GM13976 (cell line): ENCODE results near the gene TLR4.

Experiments used
- DNase-seq: peaks from one replicate; pipeline ENCODE4 v3.0.0; 2012; ENCODE audit warnings: low spot score
- in situ Hi-C: fragments of 300-500 bp; cut with MboI; formaldehyde crosslinking; loops from one replicate; pipeline ENCODE4 v1.12.0; 2022; ENCODE audit warnings: low sequenced_read_pairs, mixed read lengths, inconsistent platforms; ENCODE audit not compliant: unreplicated experiment
- TF ChIP-seq, protein P1 (sequence below): IDR thresholded peaks from 2 replicates; pipeline ENCODE4 v1.5.1; 2012; ENCODE audit warnings: borderline replicate concordance, mild to moderate bottlenecking; ENCODE audit not compliant: insufficient read depth; ENCODE audit errors: extremely low read depth, missing control alignments, control extremely low read depth

Gene TLR4

DNA sequence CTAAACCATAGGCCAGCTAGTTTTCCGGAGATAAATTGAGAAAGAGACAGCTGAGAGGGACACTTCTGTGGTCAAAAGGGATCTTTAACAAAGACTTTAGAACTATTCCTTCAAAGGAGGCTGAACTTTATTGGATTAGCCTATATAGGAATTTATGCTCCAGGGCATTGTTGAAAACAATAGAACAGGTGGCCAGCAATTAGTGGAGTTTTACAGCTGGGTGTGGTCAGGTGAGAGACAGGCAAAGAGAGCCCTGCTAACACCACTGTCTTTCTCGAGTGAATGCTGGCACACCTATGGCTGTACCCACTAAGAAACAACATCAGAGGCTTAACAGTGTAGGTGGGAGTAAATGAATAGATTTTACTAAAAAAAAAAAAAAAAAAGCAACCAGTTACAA is 16.7 kb upstream of the TLR4 start:
- TF ChIP-seq, protein P1, sequence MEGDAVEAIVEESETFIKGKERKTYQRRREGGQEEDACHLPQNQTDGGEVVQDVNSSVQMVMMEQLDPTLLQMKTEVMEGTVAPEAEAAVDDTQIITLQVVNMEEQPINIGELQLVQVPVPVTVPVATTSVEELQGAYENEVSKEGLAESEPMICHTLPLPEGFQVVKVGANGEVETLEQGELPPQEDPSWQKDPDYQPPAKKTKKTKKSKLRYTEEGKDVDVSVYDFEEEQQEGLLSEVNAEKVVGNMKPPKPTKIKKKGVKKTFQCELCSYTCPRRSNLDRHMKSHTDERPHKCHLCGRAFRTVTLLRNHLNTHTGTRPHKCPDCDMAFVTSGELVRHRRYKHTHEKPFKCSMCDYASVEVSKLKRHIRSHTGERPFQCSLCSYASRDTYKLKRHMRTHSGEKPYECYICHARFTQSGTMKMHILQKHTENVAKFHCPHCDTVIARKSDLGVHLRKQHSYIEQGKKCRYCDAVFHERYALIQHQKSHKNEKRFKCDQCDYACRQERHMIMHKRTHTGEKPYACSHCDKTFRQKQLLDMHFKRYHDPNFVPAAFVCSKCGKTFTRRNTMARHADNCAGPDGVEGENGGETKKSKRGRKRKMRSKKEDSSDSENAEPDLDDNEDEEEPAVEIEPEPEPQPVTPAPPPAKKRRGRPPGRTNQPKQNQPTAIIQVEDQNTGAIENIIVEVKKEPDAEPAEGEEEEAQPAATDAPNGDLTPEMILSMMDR: no peak
- in situ Hi-C loops: no loop called here
- DNase-seq: no peak

DNA sequence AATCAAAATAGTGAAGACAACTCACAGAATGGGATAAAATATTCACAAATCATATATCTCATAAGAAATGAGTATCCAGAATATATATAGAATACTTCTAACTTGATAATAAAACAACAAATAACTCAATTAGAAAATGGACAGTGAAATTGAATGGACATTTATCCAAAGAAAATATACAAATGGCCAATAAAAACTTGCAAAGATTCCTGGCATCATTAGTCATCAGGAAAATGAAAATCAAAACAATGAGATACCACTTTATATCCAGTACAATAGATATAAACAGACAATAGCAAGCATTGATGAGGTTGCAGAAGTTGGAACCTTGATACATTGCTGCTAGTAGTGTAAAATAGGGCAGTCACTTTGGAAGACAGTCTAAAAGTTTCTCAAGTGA is 12.8 kb upstream of the TLR4 start:
- no peak for DNase-seq
- in situ Hi-C loops: no loop called here
- TF ChIP-seq, protein P1: no peak

DNA sequence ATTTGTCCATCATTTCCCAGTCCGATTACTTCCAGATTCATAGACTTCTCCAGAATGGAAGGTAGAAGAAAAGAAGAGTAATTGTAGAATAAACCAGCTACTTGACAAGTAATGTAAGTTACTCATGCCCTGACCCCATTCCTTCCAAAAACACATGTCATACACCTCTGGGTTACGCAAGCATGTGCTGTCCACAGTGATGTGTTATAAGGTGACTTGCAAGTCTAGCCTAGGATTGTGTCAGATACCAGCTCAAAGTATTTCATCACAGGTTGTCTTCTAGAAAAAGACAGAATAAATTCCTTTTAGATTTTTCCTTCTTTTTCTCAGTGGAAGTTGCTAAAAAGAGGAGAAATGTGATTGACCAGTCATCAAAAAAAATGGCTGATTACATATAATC is 8.0 kb upstream of the TLR4 start:
- no peak for DNase-seq
- TF ChIP-seq, protein P1: no peak
- in situ Hi-C loops: no loop called here

DNA sequence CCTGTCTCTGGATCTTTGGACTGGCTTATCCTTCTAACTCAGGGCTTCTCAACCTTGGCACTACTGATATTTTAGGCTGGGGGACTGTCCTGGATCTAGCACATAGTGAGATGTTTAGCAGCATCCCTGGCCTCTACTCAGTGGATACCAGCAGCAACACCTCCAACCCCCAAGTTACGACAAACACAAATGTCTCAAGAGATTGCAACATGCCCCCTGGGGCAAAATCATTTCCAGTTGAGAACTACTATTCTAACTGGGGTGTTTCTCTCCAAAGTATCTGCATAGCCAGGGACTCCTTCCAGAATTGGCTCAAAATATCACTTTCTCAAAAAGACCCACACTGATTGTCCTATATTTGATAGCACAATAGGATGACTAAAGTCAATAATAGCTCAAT is 7.2 kb upstream of the TLR4 start:
- in situ Hi-C loops: no loop called here
- TF ChIP-seq, protein P1: no peak
- DNase-seq: no peak

DNA sequence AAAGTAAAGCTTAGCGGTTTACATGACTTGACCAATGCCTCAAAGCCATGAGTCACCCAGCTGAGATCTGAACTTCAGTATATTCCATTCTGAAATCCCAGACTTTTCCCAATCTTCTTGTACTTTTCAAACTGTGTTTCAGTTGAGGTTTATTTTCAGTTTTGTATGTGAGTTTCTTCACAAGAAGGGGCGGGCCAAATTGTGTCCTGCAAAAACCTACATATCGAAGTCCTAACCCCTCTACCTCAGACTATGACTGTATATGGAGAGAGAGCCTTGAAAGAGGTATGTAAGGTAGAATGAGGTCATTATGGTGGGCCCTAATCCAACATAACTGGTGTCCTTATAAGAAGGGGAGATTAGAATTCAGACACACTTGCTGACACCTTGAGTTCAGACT is 666 bp upstream of the TLR4 start:
- in situ Hi-C loops: no loop called here
- DNase-seq: no peak
- TF ChIP-seq, protein P1: no peak

DNA sequence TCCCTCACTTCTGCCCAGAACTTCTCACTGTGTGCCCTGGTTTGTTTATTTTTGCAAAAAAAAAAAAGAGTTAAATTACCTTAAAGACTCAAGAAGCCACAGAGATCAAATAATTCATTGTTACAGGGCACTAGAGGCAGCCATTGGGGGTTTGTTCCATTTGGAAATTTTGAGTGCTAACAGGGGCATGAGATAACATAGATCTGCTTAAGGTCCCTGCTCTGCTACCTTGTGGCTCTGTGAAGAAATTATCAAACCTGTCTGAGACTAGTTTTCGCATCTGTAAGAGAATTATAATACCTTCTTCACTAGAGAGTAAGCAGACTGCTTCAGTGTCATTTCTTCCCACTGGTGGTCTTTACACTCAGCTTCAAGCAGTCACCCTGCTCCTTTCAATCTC is 394 bp downstream of the TLR4 start:
- no peak for DNase-seq
- in situ Hi-C loops: no loop called here
- TF ChIP-seq, protein P1: no peak

DNA sequence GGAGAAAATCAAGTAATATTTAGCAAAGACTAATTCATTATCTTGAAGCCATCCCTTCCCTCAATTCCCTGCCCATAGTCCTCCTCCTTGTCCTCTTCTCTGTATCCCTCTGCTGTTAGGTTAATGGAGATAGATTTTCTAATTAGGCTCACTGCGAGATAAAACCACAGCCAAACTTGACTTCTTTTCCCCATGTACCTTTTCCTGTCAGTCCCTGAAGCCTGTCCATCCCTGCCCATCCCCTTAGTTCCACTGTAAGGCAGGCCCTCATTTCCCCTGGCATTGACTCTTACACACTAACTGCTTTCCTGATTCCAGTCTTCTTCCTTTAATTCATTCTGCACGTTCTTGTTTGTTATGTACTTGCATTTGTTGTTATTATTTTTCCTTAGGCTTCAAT is 1.2 kb downstream of the TLR4 start:
- DNase-seq: no peak
- TF ChIP-seq, protein P1: no peak
- in situ Hi-C loops: no loop called here
